T follicular helper cell (primary cell): Measurements from ENCODE around the gene CAMK2A.

ENCODE experiments used
- DNase-seq: peaks from one replicate; pipeline ENCODE4 v3.0.0-alpha.2; 2020; ENCODE audit warnings: low read depth

Gene CAMK2A

DNA sequence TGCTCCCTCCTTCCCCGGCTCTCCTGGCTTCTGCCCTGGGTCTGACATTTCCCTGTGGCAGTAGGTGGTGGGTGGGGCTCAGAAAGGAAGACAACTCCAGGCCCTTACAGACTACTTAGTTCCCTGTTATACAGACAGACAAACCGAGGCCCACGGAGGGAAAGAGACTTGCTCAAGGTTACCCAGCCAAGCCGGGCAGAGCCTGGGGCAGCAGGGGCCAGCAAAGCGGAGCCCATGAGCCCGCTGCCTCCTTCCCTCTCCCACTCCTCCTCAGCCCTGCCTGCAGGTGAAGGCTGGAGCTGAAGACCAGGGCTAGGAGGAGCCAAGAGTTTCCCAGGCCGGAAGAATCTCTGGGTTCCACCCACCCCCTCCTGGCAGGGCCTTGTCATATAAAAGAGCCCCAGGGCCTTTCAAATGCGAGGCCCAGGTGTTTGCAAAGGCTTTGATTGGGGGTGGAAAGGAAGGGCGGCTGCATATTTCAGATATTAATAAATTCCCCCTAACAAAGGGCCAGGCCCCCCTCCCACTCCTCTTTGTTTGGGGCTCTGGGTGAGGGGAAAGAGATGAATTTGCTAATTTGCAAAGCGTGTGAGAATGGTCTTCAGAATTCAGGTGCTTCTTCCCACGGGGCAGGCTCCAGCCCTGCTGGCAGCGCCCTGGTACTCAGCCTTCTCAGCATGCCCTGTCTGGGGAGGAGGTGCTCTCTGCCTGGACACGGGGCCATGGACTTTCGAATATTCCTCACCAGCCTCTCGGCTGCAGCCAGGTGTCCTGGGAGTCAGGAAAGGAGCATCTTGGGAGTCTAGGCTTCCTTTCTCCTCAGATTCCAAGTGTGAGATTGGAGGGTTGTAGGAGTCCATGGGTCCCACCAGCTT, 78.2 kb downstream of the CAMK2A start:
- no peak for DNase-seq

DNA sequence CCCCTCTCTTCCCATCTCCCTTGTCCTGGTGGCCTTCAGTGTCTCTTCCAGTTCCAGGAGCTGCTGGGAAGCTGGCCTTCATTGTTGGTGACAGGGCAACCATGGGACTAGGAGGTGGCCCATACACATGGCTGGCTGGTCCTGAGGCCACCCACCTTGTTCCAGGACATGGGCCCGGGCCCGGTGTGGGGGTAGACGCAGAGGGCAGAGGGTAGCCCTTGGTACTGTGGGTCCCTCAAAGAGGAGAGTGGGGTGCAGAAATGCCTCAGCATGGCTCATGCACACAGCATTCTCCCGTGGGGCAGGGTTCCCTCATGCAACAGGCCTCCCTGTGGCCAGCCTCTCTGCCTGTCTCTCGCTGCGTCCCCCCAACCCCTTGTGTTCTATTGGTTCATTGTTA, 78.9 kb downstream of the CAMK2A start:
- DNase-seq = no peak

DNA sequence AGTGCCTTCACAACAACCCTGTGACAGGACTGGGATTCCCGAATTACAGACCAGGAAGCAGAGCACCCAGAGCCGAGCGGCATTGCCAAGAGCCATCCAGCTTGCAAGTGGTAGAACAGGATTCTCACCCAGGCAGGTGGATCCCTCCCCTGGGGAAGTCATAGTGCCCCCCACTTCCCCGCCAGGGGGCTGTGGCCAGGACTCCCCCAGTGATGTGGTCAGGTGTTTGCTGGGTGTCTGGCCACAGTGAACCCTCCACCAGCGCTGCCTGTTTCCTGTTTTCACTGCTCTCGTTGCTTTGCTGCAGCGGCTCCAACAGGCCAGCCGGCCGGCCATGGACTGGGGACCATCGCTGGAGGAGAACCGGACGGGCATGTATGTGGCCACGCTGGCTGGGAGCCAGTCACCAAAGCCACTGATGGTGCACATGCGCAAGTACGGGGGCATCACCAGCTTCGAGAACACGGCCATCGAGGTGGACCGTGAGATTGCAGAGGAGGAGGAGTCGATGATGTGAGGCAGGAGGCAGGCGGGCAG, 80.4 kb downstream of the CAMK2A start:
- DNase-seq = no peak

DNA sequence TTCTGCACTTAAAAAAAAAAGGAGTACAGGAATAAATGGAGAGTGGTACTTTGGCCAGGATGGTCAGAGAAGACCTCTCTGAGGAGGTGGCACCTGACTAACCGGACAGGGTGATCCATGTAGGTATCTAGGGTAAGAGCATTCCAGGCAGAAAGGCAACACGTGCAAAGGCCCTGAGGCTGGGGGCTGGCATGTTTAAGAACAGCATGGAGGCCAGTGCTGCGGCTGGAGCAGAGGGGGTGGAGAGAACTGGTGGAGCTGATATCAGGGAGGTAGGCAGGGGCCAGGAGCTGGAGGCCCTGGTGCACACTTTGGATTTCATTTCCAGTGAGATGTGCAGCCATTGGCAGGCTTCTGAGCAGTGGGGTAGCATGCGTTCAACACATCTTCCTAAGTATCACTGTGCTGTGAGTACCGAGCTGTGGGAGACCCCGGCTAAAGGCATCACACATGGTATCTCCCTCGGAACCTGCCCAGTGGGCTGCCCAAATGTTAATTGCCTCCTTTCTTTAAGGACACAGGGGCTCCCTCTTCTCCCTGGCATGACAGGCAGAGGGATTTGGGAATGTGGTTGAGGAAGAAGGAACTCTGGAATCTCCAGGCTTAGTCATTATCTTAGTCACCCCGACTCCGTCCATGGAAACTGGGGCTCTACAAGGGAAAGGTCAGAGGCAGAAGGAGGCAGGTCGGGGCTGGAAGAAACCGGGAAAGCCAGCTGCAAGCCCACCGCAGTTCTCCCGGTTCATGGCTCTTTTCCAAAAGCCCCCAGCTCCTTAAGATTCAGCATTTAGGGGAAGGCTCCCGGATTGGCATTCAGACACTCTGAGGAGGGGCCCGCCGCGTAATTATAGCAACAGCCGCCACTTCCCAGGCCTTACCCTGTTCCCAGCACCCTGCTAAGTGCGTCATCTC, 81.1 kb downstream of the CAMK2A start:
- no peak for DNase-seq

- DNase-seq = no peak
These were observed 82.8 kb downstream of the CAMK2A start for GRCh38 chr5:150206779-150207115.

GRCh38 chr5:150206098-150206778, 83.3 kb downstream of the CAMK2A start:
- DNase-seq = no peak

DNA sequence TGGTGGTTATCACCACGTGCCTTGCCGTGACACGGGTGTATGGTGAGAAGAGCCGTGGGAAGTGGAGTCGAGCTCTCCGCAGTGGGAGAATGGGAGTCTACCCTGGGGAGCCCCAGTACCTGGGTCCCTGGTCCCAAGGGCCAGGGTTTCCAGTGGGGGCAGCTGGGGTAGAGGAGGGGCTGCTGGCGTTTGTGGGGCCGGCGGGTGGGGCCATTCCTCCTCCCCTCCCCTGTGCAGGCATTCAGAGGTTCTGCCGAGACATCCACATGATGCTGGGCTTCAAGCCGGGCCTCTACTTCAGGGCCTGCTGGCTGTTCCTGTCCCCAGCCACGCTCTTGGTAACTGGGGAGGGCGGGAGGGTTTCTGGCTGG, 85.0 kb downstream of the CAMK2A start:
- no peak for DNase-seq

GRCh38 chr5:150203832-150204589, 85.6 kb downstream of the CAMK2A start:
- no peak for DNase-seq

- DNase-seq = no peak
These were observed 87.1 kb downstream of the CAMK2A start for GRCh38 chr5:150202501-150202900.

GRCh38 chr5:150197476-150197875, 92.1 kb downstream of the CAMK2A start:
- no peak for DNase-seq

GRCh38 chr5:150196986-150197385, 92.6 kb downstream of the CAMK2A start:
- DNase-seq = no peak

DNA sequence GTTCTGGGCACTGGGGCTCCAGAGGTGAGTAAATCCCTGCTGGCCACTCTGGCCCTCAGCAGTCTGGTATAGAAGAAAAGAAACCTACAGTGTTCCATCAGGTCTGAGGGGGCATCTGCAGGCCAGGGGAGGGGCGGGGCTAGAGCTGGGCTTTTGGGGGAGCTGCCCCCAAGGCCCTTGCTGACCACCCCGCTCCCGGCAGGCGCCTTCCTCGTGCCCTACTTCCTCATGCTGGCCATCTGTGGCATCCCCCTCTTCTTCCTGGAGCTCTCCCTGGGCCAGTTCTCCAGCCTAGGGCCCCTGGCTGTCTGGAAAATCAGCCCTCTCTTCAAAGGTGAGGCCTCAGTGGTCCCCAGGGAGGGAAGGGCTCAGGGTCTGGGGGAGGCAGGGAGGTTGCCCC, 93.1 kb downstream of the CAMK2A start:
- DNase-seq = no peak

GRCh38 chr5:150195736-150196485, 93.7 kb downstream of the CAMK2A start:
- DNase-seq = no peak

DNA sequence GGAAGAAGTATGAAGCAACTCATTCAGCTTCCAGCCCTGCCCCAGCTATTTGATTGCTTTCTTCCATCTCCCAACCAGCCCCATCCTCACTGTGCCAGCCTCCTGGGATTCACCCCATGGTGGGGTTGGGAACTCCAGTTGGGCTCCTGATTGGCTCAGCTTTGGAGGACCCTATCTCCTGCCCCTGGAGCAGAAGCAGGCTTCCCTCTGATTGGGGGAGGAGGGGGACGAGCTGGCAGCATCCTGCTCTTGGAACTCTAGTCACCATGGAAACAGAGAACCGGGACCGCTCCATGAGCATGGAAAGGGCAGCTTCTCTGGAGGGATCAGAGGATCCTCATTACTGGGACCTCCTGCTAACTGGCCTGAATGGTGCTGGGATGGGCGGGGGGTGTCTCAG, 97.1 kb downstream of the CAMK2A start:
- no peak for DNase-seq

DNA sequence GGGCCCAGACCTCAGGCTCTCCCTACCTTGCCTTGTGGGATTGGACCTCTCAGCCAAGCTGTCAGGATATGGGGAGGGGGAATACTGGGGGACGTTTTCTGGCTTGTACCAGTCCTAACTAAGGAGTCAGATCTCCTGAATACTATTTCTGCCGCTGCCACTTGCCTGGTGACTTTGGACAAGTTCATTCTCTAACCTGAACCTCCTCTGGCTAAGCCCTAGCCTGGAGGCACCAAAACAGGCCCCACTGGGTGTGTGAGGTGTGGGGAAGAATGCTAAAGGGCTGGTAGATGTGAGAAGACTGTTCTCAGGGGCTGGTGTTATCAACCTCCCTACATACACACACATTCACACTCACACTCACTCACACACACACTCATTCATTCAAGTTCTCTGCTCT, 98.6 kb downstream of the CAMK2A start:
- DNase-seq = no peak

- no peak for DNase-seq
These were observed 99.0 kb downstream of the CAMK2A start for GRCh38 chr5:150190503-150190979.

DNA sequence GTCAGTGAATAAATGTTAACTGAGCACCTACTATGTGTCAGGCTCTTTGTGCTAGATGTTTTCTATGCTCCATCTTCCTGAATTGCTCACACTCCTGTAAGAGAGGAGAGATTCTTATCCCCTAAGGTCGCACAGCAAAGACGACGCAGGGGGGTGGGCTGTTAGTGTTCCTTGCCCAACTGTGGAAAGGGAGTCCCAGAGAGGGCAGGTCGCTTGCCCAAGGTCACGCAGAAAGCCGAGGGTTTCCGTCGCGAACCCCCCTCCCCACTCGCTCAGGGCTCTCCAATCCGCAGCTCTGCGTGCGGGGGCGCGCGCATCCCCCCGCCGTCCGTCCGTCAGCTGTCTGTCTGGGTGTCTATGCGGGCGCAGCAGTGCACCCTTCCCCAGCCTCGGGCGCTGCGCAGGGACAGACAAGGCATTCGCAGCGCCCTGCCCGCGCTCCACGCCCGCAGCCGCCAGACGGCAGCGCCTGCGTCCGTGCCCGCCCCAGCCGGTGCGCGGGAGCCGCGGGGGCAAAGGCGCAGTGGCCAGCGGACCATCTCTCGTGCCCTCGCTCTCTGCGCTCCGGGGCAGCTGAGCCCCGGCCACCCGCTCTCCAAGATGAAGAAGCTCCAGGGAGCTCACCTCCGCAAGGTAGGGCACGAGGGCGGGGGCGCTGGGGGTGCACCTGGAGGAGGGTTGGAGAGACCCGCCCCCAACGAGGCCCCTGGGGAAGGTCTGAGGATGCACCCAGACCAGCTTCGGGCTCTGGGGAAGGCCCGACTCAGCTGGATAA, 99.7 kb downstream of the CAMK2A start, which contains the start of gene SLC6A7:
Gene SLC6A7, plus strand, starts transcription at position 335 of the 775 bp plus-strand sequence. Its CDS starts 266 bp downstream, at position 601.
- no peak for DNase-seq

DNA sequence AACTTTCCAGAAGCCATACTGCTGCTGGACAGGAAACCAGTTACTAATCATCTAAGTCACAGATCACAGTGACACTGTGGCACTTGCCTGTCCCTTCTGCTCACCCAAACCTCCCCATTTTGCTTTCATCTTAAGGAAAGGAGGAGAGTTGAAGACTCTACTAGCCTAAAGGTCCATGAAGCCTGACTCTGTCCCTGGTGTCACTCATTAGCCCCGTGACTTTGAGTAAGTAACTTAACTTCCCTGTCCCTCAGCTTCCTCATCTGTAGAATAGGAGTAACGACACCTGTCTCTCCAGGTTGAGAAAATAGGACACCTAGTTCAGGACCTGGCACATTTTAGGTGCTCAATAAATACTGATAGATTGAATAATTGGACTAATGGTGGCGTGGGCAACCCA, 100.2 kb downstream of the CAMK2A start:
- no peak for DNase-seq

GRCh38 chr5:150188146-150188842, 101.3 kb downstream of the CAMK2A start:
- no peak for DNase-seq
